ENCODE results near the gene NEGR1.

The NEGR1 gene

DNA sequence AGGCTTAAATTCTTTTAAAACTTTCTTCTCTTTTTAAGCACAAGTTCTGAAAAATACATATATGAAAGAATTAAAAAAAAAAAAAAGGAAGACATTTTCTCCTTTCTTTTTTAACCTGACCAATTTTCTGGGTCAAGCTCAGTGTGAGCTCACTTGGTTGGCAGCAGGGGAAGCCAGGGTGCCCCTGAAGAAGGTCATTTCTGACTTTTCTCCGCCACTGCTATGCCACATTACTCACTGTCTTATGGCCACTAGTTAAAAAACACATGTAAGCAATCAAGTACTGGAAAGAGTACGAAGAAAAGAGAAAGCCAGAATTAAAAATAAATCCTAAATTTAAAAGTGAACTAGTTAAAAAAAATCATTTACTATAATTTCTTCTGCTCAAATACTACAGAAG, 275.0 kb downstream of the NEGR1 start:
- no peak for DNase-seq (ENCODE audit: extremely low read depth, insufficient read length)
- H3K27me3 ChIP-seq (replicated peaks; ENCODE audit: control insufficient read depth, insufficient read depth, low read length), result no peaks in the 10 kb centered on the region
- no peaks in the 10 kb centered on the region for H3K36me3 ChIP-seq (ENCODE audit: control insufficient read depth, insufficient read depth, low read length)
- H3K4me3 ChIP-seq (replicated peaks; ENCODE audit: low read depth, low read length), result no peak overlapping the region
- TF ChIP-seq, protein P1, sequence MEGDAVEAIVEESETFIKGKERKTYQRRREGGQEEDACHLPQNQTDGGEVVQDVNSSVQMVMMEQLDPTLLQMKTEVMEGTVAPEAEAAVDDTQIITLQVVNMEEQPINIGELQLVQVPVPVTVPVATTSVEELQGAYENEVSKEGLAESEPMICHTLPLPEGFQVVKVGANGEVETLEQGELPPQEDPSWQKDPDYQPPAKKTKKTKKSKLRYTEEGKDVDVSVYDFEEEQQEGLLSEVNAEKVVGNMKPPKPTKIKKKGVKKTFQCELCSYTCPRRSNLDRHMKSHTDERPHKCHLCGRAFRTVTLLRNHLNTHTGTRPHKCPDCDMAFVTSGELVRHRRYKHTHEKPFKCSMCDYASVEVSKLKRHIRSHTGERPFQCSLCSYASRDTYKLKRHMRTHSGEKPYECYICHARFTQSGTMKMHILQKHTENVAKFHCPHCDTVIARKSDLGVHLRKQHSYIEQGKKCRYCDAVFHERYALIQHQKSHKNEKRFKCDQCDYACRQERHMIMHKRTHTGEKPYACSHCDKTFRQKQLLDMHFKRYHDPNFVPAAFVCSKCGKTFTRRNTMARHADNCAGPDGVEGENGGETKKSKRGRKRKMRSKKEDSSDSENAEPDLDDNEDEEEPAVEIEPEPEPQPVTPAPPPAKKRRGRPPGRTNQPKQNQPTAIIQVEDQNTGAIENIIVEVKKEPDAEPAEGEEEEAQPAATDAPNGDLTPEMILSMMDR (IDR thresholded peaks at IDR 0.05; ENCODE audit: insufficient read depth, low read length, poor library complexity, severe bottlenecking), result no peak

DNA sequence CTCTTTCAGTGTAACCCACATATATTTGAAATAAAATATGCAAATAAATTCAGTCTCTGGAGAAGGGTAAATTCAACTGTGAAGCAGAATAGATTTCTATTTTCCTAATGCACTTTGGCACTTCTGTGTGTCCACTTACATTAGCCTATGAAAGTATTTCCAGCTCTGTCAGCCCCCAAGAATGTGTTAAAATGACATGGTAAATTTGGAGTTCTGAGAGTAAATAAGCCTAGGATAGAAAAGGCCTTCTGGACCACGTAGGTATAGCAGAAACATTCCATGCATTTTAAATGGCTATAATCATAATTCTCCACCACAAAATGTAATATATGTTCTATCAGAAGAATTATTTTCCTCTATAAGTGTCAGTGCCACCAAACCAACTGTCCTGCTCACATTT, 276.2 kb downstream of the NEGR1 start:
- Histone ChIP-seq H3K4me3 (replicated peaks; ENCODE audit: low read depth, low read length) (no peak overlapping the region), H3K27me3 (replicated peaks; ENCODE audit: control insufficient read depth, insufficient read depth, low read length) (no peaks in the 10 kb centered on the region), H3K36me3 (ENCODE audit: control insufficient read depth, insufficient read depth, low read length) (no peaks in the 10 kb centered on the region)
- no peak for DNase-seq (ENCODE audit: extremely low read depth, insufficient read length)
- TF ChIP-seq, protein P1 (IDR thresholded peaks at IDR 0.05; ENCODE audit: insufficient read depth, low read length, poor library complexity, severe bottlenecking), result no peak

DNA sequence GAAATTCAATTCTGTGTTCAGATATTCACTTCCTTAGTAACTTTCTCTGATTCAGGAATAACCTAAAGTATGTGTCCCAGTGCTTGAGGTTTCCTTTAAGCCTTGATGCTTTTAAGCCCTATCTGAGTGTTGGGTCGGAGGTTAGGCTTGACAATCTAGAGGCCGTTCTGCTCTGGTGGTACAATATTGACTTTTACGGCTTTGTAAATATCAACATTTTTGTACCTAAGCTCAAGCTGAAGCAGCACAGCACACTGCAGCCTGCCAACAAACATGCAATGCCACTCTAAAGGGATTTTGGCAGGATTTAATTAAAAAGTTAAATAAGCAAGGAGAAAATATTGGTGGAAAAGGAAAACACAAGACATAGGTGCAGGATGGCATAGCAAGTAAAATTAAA, 279.2 kb downstream of the NEGR1 start:
- Histone ChIP-seq H3K4me3 (replicated peaks; ENCODE audit: low read depth, low read length) (no peak overlapping the region), H3K27me3 (replicated peaks; ENCODE audit: control insufficient read depth, insufficient read depth, low read length) (no peaks in the 10 kb centered on the region), H3K36me3 (ENCODE audit: control insufficient read depth, insufficient read depth, low read length) (no peaks in the 10 kb centered on the region)
- TF ChIP-seq, protein P1 (IDR thresholded peaks at IDR 0.05; ENCODE audit: insufficient read depth, low read length, poor library complexity, severe bottlenecking), result no peak
- no peak for DNase-seq (ENCODE audit: extremely low read depth, insufficient read length)

DNA sequence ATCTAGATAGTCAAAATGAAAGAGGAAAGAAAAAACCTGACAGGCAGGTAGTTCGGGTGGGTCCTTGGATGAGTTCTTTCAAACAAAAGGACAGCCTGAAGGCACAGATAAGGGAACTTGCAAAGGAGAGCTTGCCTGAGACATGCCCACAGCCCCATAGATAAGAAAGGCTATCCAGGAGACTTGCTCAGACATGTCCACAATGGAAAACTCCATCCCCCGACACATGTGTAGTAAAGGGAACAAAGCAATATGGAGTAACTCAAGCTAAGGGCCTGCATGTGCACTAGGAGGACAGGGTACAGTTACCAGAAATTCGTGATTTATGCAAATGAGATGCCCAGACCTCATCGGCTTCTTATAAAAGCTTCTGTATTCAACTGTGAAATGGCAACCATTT, 281.5 kb downstream of the NEGR1 start:
- no peak for DNase-seq (ENCODE audit: extremely low read depth, insufficient read length)
- Histone ChIP-seq H3K27me3 (replicated peaks; ENCODE audit: control insufficient read depth, insufficient read depth, low read length) (no peaks in the 10 kb centered on the region), H3K4me3 (replicated peaks; ENCODE audit: low read depth, low read length) (no peak overlapping the region), H3K36me3 (ENCODE audit: control insufficient read depth, insufficient read depth, low read length) (no peaks in the 10 kb centered on the region)
- TF ChIP-seq, protein P1 (IDR thresholded peaks at IDR 0.05; ENCODE audit: insufficient read depth, low read length, poor library complexity, severe bottlenecking), result no peak

DNA sequence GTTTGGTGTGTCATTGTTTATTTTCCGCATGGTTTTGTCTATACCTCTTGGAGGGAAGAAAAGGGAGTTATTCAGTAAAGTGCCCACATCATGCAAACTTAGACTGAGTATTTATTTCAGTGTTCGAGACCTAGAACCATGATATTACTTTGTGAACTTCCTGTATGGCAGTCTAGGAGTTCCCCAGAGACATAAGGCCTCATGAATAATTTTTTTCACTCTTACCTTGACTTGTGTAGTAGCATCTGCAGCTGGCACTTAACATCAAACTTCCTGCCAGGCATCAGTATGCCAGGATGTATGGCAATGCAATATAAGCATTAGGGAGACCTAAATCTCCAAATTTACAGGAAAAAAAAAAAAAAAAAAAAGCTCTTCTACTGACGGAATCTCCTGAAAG, 287.7 kb downstream of the NEGR1 start:
- DNase-seq (ENCODE audit: extremely low read depth, insufficient read length), result no peak
- TF ChIP-seq, protein P1 (IDR thresholded peaks at IDR 0.05; ENCODE audit: insufficient read depth, low read length, poor library complexity, severe bottlenecking), result no peak
- Histone ChIP-seq H3K36me3 (ENCODE audit: control insufficient read depth, insufficient read depth, low read length) (no peaks in the 10 kb centered on the region), H3K4me3 (replicated peaks; ENCODE audit: low read depth, low read length) (no peak overlapping the region), H3K27me3 (replicated peaks; ENCODE audit: control insufficient read depth, insufficient read depth, low read length) (no peaks in the 10 kb centered on the region)

DNA sequence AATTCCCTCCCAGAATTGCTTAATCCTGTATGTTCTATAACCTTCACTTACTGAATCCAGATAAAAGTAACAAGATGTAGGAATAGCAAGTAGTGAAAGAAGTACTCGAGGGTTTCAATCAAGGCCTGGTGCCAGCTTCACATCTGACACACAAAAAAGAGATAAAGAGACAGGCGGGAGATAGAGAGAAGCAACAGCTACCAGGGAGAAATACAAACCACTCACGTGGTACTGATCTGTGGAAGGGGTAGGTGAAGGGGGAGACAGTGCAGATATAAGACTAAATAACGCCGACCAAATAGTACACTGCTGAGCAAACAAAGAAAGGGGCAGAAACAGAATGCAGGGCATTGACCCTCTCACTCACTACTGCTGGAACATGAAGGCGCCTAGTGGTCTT, 295.2 kb downstream of the NEGR1 start:
- no peaks in the 10 kb centered on the region for H3K36me3 ChIP-seq (ENCODE audit: control insufficient read depth, insufficient read depth, low read length)
- H3K27me3 ChIP-seq (replicated peaks; ENCODE audit: control insufficient read depth, insufficient read depth, low read length), result no peaks in the 10 kb centered on the region
- TF ChIP-seq, protein P1 (IDR thresholded peaks at IDR 0.05; ENCODE audit: insufficient read depth, low read length, poor library complexity, severe bottlenecking), result no peak
- DNase-seq (ENCODE audit: extremely low read depth, insufficient read length), result no peak
- H3K4me3 ChIP-seq (replicated peaks; ENCODE audit: low read depth, low read length), result no peak overlapping the region
